NCI-H226 (cell line): Measurements from ENCODE around the gene FIBCD1.
"Not testable (repeated sequence)": the region's sequence is repeated elsewhere in the genome, so short reads cannot be mapped to it uniquely, and the experiment has no call there.

Experiments
- DNase-seq: peaks from one replicate; pipeline ENCODE4 v3.0.0-alpha.2; 2015

The FIBCD1 gene

DNA sequence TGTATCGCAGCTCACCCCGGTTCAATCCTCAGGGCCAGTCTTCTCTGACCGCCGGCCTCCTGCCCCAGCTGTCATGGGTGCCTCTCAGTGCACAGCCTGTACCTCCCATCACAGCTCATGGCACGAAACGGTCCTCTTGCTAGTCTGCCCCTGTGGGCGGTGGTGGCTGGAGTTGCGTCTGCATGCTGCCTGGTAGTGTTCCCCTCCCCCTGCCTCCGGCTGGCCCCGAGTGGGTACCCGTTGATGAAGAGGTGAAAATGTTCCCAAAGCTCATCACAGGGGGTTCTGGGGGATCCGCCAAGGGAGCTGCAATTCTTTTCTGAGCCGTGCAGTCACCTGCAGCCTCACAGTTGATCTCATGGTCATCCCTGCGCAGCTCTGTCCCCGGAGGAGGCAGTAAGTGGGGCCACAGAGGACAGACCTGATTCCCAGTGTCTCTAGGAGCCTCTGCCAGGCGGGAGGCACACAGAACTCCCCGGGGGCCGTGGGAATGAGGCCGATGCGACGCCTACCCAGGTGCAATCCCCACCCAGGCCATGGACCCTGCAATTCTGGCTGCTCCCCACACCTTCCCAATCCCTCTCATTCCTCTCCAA, 34.7 kb upstream of the FIBCD1 start:
- DNase-seq = no peak

- no peak for DNase-seq
Observed at GRCh38 chr9:130972957-130973685, 34.1 kb upstream of the FIBCD1 start.

GRCh38 chr9:130972277-130972956, 33.4 kb upstream of the FIBCD1 start:
- DNase-seq = no peak

GRCh38 chr9:130971294-130971849, 32.3 kb upstream of the FIBCD1 start:
- no peak for DNase-seq

GRCh38 chr9:130970855-130971254, 31.8 kb upstream of the FIBCD1 start:
- DNase-seq = no peak

DNA sequence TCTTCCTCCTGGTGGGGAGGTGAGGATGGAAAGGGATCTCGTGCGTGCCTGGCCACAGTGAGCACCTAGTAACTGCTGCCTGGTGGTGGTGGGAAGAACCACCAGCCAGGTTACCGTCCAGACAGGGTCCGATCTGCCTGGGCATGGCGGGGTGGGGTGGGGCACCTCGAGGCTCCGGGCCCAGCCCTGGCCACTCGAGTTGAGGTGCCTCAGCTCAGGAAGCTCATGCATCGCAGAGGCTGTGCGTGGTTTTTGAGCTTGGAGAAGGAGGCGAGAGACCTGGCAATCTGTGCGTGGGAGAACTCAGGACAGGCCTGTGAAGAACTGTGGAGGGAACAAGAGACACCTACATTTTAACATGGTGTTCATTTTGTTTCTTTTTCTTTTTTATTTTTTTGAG, 31.0 kb upstream of the FIBCD1 start:
- no peak for DNase-seq

DNA sequence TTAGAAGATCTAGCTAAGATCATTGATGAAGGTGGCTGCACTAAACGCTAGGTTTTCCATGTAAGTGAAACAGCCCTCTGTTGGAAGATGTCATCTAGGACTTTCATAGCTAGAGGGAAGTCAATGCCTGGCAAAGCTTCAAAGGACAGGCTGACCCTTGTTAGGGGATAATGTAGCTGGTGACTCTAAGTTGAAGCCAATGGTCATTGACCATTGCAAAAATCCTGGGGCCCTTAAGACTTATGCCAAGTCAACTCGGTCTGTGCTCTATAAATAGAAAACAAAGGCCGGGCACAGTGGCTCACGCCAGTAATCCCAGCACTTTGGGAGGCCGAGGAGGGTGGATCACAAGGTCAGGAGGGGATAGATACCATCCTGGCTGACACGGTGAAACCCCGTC, 26.6 kb upstream of the FIBCD1 start:
- no peak for DNase-seq

DNA sequence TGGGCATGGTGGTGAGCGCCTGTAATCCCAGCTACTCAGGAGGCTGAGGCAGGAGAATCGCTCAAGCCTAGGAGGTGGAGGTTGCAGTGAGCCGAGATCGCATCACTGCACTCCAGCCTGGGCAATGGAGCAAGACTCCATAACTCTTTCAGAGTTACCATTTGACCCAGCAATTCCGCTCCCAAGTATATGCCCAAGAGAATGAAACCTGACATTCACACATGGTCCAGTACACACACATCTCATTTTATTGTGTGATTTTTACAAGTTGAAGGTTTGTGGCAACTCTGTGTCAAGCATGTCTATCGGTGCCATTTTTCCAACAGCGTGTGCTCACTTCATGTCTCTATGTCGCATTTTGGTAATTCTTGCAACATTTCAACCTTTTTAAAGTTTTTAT, 24.9 kb upstream of the FIBCD1 start:
- no peak for DNase-seq

- DNase-seq = no peak
Observed at GRCh38 chr9:130963337-130963908, 24.4 kb upstream of the FIBCD1 start.

DNA sequence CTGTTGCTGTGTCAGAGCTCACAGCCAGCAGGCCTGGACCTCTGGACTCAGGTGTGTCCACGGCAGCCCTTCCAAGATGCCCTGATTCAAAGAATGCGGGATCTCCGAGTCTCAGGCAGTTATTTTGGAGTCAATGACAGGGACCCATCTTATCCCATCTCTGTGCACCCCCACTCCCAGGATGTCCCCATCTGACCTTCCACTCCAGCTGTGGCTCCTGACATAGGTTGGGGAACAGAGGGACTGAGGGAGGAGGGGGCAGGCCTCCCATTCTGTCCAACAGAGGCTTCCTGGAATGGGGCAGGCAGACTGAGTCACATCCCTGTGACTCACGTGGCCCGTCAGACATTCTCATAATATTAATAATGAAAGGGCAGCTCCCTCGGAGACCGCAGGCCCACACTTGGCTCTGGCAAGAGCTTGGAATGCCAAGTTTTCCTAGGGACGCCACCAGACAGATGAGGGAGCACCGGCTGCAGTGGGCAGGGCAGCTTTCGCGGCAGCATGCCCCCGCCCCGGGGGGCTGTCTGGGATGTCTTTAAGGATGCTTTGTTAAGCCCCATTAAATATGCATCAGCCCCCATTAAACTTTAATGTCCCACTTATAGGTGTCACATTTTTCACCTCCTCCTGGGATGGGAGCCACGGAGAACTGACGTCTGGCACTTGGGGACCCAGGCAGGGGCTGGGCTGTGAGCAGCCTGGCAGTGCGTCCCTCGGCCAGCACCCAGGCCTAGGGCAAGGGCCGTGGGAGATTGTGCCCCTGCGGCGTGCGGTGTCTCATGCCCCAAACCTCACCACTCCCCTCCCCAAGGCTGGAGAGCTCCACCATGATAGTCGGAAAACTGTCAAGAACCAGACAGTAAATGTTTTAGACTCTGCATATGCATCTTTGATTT, 23.6 kb upstream of the FIBCD1 start:
- DNase-seq = peak; percentile 92

GRCh38 chr9:130961511-130962300, 22.7 kb upstream of the FIBCD1 start:
- DNase-seq = no peak

DNA sequence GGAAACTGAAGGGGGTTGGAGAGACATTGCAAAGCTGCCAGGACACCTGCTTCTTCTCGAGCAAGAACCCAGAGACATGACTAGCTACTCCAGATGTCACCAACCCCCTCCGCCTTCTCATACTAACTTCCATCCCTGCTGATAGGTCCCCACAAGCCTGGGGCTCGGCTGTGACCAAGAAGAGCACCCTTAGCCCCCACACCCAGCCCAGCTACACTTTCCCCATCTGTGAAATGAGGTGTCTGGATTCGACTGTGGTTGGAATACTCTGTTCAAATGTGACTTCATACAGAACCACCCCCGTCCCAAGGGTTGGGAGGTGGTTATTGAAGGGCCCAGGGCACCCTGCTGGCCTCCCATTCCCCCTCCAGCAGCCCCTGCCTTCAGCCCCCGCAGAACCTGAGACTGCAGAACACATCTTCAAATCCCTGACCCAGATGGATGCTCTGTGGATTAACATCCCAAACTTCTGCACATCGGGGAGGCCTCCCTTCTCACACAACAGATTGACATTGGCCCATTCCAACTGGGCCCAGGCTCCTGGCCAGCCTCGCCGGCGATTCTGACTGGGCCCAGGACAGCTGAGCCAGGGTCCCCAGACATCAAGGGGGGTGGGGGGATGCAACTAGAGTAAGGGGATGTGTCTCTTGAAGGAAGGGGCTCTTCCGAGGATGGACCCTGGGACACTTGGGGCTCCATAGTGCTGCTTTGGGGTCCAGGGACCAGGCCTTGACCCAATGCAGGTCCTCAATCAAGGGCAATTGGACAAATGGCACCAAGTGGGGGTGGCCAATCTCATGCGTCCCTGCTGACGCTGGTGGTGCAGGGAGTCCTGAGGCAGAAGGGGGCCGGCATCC, 21.7 kb upstream of the FIBCD1 start:
- no peak for DNase-seq

DNA sequence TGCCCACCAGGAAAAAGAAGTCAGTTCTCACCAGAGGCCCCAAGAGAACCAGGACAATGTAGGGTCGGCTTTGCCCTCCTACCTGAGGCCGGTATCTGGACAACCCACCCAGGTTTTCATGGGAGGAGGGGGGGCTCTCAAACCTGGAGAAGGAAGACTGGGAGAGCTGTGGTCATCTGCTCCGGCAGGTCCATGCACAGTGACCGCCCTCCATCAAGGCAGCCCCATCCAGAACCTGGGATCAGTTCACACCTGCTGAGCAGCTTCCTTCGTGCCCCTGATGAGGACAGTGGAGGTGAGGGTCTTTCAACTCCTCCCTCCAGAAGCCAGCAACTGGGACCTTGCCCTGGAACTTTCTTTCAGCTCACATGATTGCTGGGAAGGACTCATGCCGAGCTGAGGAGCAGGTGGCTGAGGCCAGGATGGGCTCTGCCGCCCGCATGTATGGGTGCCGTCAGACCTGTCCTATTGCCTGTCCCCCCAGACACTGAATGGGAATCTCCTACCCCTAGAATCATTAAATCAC, 20.8 kb upstream of the FIBCD1 start:
- no peak for DNase-seq

DNA sequence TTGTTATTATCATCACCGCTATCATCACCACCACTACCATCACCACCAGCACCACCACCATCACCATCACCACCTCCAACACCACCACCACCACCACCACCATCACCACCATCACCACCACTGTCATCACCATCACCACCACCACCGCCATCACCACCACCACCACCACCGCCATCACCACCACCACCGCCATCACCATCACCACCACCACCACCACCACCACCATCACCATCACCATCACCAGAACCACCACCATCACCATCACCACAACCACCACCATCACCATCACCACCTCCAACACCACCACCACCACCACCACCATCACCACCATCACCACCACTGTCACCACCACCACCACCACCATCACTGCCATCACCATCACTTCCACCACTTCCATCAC, 19.5 kb upstream of the FIBCD1 start:
- DNase-seq = not testable (repeated sequence)

DNA sequence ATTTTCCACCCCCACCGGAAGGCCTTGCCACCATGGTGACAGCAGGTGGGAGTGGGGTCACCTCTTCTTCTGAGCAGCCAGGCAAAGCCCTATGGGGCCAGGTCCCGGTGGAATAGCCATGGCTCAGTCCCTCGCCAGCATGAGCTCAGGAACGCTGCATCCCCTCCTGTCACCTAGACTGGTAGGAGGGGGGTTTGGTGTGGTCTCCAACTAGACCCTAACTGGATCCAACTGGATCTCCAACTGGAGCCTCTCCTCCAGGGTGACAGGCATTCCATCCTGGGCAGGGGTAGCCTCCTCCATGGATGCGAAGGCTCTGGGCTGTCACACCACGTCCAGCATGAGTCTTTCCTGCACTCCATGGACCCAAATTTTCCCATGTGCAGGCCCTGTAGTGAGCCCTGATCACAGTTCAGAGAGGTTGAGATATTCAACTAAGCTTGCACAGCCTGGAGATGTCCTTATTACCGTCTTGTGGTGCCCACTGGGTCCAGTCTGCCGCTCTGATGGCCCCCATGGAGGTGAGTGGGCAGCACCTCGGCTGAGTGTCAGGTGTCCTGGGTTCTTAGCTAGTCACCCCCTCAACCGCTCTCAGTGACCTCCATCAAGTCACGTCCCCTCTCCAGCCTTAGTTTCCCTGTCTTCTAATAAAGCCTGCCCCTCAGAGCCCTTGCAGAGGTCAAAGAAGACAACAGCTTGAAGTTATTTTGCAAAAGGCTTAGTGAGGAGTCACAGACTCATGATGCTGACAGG, 18.6 kb upstream of the FIBCD1 start:
- no peak for DNase-seq

GRCh38 chr9:130956636-130957450, 17.8 kb upstream of the FIBCD1 start:
- DNase-seq = no peak

GRCh38 chr9:130955947-130956621, 17.0 kb upstream of the FIBCD1 start:
- no peak for DNase-seq

GRCh38 chr9:130954925-130955324, 15.9 kb upstream of the FIBCD1 start:
- not testable (repeated sequence) for DNase-seq
